ENCODE measurements around the gene SUSD5. TPM values are rescaled to one million over a fixed set of nuclear protein-coding genes. Genes with fewer than 3 reads are reported as not detected.

Gene SUSD5
- total RNA-seq, 1 donor from 2014 or later: 1.1 TPM

DNA sequence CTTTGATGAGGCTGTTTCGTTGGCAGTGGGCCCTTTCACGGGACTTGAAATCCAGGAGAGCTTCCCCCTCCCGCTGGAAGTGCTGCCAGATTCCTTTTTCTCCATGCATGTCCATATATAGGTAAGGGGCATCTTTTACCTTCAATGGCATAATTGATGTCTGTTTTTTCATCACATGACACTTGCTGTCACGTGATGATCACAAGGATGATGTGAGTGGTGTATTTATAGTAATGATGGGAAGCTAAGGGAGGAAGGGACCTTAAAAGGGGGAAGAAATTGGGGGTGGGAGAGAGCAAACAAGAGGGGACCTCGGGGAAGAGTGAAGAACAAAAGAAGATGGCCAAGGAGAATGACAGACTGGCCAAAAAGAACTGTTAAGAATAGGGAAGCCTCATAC, 11.3 kb upstream of the SUSD5 start:
- Histone ChIP-seq H3K27me3 (no peaks in the 10 kb centered on the region), H3K9me3 (no peaks in the 10 kb centered on the region), H3K4me1 (no peaks in the 10 kb centered on the region), H3K27ac (no peak overlapping the region), H3K4me3 (no peak overlapping the region), H3K36me3 (no peaks in the 10 kb centered on the region)
- TF ChIP-seq, protein P1, sequence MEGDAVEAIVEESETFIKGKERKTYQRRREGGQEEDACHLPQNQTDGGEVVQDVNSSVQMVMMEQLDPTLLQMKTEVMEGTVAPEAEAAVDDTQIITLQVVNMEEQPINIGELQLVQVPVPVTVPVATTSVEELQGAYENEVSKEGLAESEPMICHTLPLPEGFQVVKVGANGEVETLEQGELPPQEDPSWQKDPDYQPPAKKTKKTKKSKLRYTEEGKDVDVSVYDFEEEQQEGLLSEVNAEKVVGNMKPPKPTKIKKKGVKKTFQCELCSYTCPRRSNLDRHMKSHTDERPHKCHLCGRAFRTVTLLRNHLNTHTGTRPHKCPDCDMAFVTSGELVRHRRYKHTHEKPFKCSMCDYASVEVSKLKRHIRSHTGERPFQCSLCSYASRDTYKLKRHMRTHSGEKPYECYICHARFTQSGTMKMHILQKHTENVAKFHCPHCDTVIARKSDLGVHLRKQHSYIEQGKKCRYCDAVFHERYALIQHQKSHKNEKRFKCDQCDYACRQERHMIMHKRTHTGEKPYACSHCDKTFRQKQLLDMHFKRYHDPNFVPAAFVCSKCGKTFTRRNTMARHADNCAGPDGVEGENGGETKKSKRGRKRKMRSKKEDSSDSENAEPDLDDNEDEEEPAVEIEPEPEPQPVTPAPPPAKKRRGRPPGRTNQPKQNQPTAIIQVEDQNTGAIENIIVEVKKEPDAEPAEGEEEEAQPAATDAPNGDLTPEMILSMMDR (IDR thresholded peaks at IDR 0.05): no peak
- intact Hi-C loops (cut with DNase I): no loop called here
- DNase-seq (no peak), ATAC-seq (no peak)

DNA sequence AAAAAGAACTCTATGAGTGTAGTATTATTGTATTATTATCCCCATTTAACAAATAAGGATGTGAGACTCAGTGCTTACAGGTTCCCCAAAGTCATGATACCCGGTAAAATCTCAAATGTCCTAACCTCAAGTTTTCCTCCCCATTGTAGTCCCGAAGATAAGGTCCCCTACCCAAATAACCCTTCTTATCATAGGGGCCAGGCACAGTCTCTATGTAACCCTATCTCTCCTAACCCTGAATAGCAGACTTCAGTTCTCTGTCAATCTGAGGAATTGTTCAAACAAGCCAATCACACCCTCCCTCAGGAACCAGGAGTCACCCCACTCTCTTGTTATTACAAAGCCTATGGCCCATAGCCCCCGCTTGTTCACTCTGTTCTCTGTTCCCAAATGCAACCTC, 10.5 kb upstream of the SUSD5 start:
- no peaks in the 10 kb centered on the region for H3K4me1 ChIP-seq
- intact Hi-C loops (cut with DNase I): no loop called here
- no peaks in the 10 kb centered on the region for H3K36me3 ChIP-seq
- no peak for ATAC-seq
- TF ChIP-seq, protein P1 (IDR thresholded peaks at IDR 0.05): no peak
- no peaks in the 10 kb centered on the region for H3K27me3 ChIP-seq
- no peak overlapping the region for H3K4me3 ChIP-seq
- H3K9me3 ChIP-seq: no peaks in the 10 kb centered on the region
- H3K27ac ChIP-seq: no peak overlapping the region
- no peak for DNase-seq

DNA sequence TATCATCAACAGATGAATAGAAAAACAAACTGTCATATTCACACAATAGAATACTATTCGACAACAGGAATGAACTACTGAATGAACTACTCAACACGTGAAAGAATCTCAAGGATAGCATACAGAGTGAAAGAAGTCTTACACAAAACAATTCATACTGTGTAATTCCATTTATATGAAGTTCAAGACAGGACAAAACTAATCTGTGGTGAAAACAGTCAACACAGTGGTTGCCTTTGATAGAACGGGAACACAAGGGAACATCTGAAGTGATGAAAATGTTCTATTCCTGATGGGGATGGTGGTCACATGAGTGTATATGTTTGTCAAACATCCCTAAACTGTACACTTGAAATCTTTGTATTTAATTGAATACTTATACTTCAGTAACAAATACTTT, 2.6 kb upstream of the SUSD5 start:
- TF ChIP-seq, protein P1 (IDR thresholded peaks at IDR 0.05): no peak
- H3K4me1 ChIP-seq: no peaks in the 10 kb centered on the region
- H3K9me3 ChIP-seq: no peaks in the 10 kb centered on the region
- H3K4me3 ChIP-seq: no peak overlapping the region
- intact Hi-C loops (cut with DNase I): no loop called here
- no peak for ATAC-seq
- no peaks in the 10 kb centered on the region for H3K36me3 ChIP-seq
- H3K27ac ChIP-seq: no peak overlapping the region
- H3K27me3 ChIP-seq: peaks cover 26% of the 10 kb centered on the region
- no peak for DNase-seq

DNA sequence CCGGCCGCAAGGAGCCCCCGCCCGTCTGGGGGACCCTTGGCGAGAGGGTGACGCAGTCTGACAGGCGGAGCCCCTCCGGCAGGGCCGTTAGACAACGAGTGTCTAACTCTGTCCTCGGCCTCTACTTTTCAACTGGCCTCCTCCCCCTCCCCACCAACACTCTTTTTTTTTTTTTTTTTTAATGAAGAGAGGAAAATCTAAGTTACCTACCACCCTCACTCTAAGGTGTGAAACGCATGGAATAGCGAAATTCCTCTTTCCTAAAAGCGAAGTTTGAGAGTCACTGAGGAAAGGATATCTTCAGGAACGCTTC, 521 bp upstream of the SUSD5 start:
- no peaks in the 10 kb centered on the region for H3K9me3 ChIP-seq
- TF ChIP-seq, protein P1 (IDR thresholded peaks at IDR 0.05): no peak
- no peak for ATAC-seq
- H3K4me3 ChIP-seq: peak overlapping the region; percentile 43
- H3K27ac ChIP-seq: no peak overlapping the region
- H3K36me3 ChIP-seq: no peaks in the 10 kb centered on the region
- DNase-seq: no peak
- H3K4me1 ChIP-seq: no peaks in the 10 kb centered on the region
- H3K27me3 ChIP-seq: peaks cover 26% of the 10 kb centered on the region
- intact Hi-C loops (cut with DNase I): no loop called here

DNA sequence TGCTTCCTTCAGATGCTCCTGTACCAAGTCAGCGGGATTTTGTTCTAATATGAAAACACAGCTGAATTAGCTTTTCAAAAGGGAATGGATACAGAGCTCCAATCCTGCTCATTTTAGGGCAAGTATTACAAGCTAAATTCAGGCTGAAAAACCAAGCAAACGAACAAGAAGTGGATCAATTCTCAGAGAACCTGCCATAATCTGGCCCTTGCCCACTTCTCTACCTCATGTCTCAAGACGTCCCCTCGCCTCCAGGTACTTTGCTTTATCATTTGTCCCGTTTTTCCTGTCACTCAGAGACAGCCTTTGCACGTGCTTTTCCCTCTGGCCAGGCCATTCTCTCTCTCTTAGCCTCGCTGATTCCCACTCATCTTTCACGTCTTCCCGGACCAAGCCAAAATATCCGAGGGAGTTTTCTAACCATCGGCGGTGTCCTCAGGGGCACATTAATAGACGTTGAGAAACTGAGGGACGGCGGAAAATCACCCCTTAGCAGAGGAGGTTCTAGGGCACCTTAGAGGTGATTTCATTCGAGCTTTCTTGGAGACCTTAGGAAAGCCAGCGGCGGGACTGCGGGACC, 654 bp downstream of the SUSD5 start:
- TF ChIP-seq, protein P1 (IDR thresholded peaks at IDR 0.05): no peak
- H3K36me3 ChIP-seq: no peaks in the 10 kb centered on the region
- DNase-seq (no peak), ATAC-seq (no peak)
- no peak overlapping the region for H3K27ac ChIP-seq
- intact Hi-C loops (cut with DNase I): no loop called here
- peak overlapping the region; percentile 43 for H3K4me3 ChIP-seq
- H3K9me3 ChIP-seq: no peaks in the 10 kb centered on the region
- no peaks in the 10 kb centered on the region for H3K4me1 ChIP-seq
- H3K27me3 ChIP-seq: peaks cover 26% of the 10 kb centered on the region

DNA sequence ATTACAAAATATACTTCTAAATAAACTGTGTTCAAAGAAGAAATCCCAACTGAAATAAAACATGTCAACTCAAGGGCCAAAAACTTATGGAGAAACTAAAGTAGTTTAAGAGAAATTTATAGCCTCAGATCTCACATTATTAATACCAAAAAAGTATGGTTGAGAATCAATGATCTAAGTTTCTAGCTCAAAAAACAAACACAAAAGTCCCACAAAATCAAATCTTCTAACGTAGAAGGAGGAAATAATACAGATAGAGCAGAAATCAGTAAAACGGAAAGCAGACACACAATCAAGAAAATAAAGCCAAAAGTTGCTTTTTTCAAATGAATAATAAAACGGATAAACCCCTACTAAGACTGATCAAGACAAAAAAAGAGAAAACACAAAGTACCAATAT, 2.9 kb downstream of the SUSD5 start:
- DNase-seq: no peak
- TF ChIP-seq, protein P1 (IDR thresholded peaks at IDR 0.05): no peak
- no peak overlapping the region for H3K27ac ChIP-seq
- intact Hi-C loops (cut with DNase I): no loop called here
- H3K4me1 ChIP-seq: no peaks in the 10 kb centered on the region
- H3K27me3 ChIP-seq: peaks cover 26% of the 10 kb centered on the region
- no peaks in the 10 kb centered on the region for H3K36me3 ChIP-seq
- H3K9me3 ChIP-seq: no peaks in the 10 kb centered on the region
- H3K4me3 ChIP-seq: no peak overlapping the region
- ATAC-seq: no peak

Data from upper lobe of right lung (tissue), 1 donor.